K562 (cell line): Measurements from ENCODE around the gene SAMD8. TPM values are rescaled to one million over a fixed set of nuclear protein-coding genes. Genes with fewer than 3 reads are reported as not detected.

Experiments
- CBFA2T3 ChIP-seq: fragments of 450-650 bp; IDR thresholded peaks from 2 replicates; pipeline ENCODE4 v1.6.1; 2017
- DLX4 ChIP-seq: fragments of 250-450 bp; sonication (Bioruptor Pico); IDR thresholded peaks from 2 replicates; pipeline ENCODE4 v1.6.1; 2021; ENCODE audit warnings: mild to moderate bottlenecking
- FOXA1 ChIP-seq: fragments of 450-650 bp; IDR thresholded peaks from 2 replicates; pipeline ENCODE4 v1.6.1; 2016; ENCODE audit warnings: mild to moderate bottlenecking, borderline replicate concordance
- HLTF ChIP-seq: fragments of 450-650 bp; IDR thresholded peaks from 2 replicates; pipeline ENCODE4 v1.6.1; 2016
- KDM2B ChIP-seq: fragments of 250-450 bp; sonication (Bioruptor Pico); IDR thresholded peaks from 2 replicates; pipeline ENCODE4 v1.8.0; 2021; ENCODE audit warnings: mild to moderate bottlenecking, moderate library complexity
- SNRNP70 ChIP-seq: fragments of 200-400 bp; formaldehyde crosslinking; optimal IDR thresholded peaks from 2 replicates; pipeline ENCODE3; 2017; ENCODE audit warnings: low read depth, low read length
- ZBTB5 ChIP-seq: fragments of 450-650 bp; IDR thresholded peaks from 2 replicates; pipeline ENCODE4 v1.6.1; 2017; ENCODE audit warnings: antibody characterized with exemption
- ZNF217 ChIP-seq: sonication (generic); formaldehyde crosslinking; IDR thresholded peaks from 2 replicates; pipeline ENCODE4 v1.8.0; 2022; ENCODE audit warnings: mild to moderate bottlenecking, missing genetic modification reagents
- ZNF324 ChIP-seq: fragments of 250-450 bp; sonication (Bioruptor Pico); IDR thresholded peaks from 2 replicates; pipeline ENCODE4 v1.4.0; 2020; ENCODE audit warnings: mild to moderate bottlenecking
- ZNF592 ChIP-seq: fragments of 450-650 bp; IDR thresholded peaks from 2 replicates; pipeline ENCODE4 v1.6.1; 2017; ENCODE audit warnings: antibody characterized with exemption, mild to moderate bottlenecking
- ZNF75A ChIP-seq: fragments of 450-650 bp; formaldehyde crosslinking; IDR thresholded peaks from 2 replicates; pipeline ENCODE4 v1.4.0; 2020; ENCODE audit warnings: mild to moderate bottlenecking
- ZNF785 ChIP-seq: fragments of 250-450 bp; sonication (Bioruptor Pico); IDR thresholded peaks from 2 replicates; pipeline ENCODE4 v1.4.0; 2020; ENCODE audit warnings: mild to moderate bottlenecking
- polyA plus RNA-seq, 8 experiments: library from polyadenylated mRNA; depleted of rRNA in 4 of 8; stranded (reverse) in 5 of 8; unstranded in 3 of 8; fragments of >200 nt; fragmentation: Nextera tagmentation in 2 of 8; fragmentation: Illumina TruSeq in 1 of 8; extraction: Ambion mirVana in 2 of 8; extraction: Trizol in 1 of 8; gene quantifications; 2 replicates each; pipeline versions ENCODE4 v1.2.1 to v1.2.3, GENCODE V29; 2011 to 2014; ENCODE audit warnings: inconsistent platforms in 1 of 8, missing spikeins in 1 of 8
- total RNA-seq, 7 experiments: library from RNA; depleted of rRNA in 6 of 7; stranded (reverse); fragments of >200 nt in 6 of 7; fragmentation: Illumina TruSeq in 2 of 7; extraction: Trizol in 2 of 7; gene quantifications; 2 replicates each; pipeline versions ENCODE4 v1.2.1 to v1.2.3, GENCODE V29; 2011 to 2021; ENCODE audit warnings: low replicate concordance in 1 of 7
- TF ChIP-seq, protein P1 (sequence below): fragments of 250-450 bp; sonication (Bioruptor Pico); IDR thresholded peaks from 2 replicates; pipeline ENCODE4 v1.5.0; 2020; ENCODE audit warnings: mild to moderate bottlenecking, borderline replicate concordance
- TF ChIP-seq, protein P2 (sequence below), 2 experiments: fragments of 250-450 bp in 1 of 2; fragments of 450-650 bp in 1 of 2; sonication (Bioruptor Pico) in 1 of 2; IDR thresholded peaks; 2 replicates each; pipeline versions ENCODE4 v1.6.1 to v1.8.0; 2016 to 2021; ENCODE audit warnings: mild to moderate bottlenecking in 2 of 2, moderate library complexity in 2 of 2, missing compliant biosample characterization in 1 of 2, missing genetic modification characterization in 1 of 2

Gene SAMD8
- total and polyA plus RNA-seq, 9 of the 15 experiments (the other 6 are each of a cell fraction or from before 2014, with no cell fraction given), result 2.7 to 16.1 (median 6.2) TPM

- 0 out of 2 replicates have a peak, but pooled peaks have one; percentile 28 for TF ChIP-seq ZNF592
- TF ChIP-seq CBFA2T3, result peak; percentile 87
- TF ChIP-seq ZNF324, result no peak
- TF ChIP-seq, protein P1, sequence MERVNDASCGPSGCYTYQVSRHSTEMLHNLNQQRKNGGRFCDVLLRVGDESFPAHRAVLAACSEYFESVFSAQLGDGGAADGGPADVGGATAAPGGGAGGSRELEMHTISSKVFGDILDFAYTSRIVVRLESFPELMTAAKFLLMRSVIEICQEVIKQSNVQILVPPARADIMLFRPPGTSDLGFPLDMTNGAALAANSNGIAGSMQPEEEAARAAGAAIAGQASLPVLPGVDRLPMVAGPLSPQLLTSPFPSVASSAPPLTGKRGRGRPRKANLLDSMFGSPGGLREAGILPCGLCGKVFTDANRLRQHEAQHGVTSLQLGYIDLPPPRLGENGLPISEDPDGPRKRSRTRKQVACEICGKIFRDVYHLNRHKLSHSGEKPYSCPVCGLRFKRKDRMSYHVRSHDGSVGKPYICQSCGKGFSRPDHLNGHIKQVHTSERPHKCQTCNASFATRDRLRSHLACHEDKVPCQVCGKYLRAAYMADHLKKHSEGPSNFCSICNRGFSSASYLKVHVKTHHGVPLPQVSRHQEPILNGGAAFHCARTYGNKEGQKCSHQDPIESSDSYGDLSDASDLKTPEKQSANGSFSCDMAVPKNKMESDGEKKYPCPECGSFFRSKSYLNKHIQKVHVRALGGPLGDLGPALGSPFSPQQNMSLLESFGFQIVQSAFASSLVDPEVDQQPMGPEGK (CRISPR knock-in tag), result no peak
- no peak for TF ChIP-seq KDM2B (CRISPR knock-in tag)
- no peak for TF ChIP-seq SNRNP70
- TF ChIP-seq DLX4 (CRISPR knock-in tag), result no peak
- no peak for TF ChIP-seq ZNF785
- TF ChIP-seq ZNF217, result no peak
- no peak for TF ChIP-seq ZNF75A
- TF ChIP-seq HLTF, result 0 out of 2 replicates have a peak, but pooled peaks have one; percentile 22
- TF ChIP-seq FOXA1, result peak; percentile 96
- no peak for TF ChIP-seq ZBTB5
- TF ChIP-seq, protein P2, sequence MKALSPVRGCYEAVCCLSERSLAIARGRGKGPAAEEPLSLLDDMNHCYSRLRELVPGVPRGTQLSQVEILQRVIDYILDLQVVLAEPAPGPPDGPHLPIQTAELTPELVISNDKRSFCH (CRISPR knock-in tag; IDR thresholded peaks at IDR 0.05), result no peak
- TF ChIP-seq, protein P2 (tag; IDR thresholded peaks at IDR 0.05), result peak; percentile 98
These were observed 80.5 kb downstream of the SAMD8 start (continued) for GRCh38 chr10:75191821-75192568.
